Cardiac septum (tissue), 1 donor: ENCODE measurements around the gene KXD1. TPM values are rescaled to one million over a fixed set of nuclear protein-coding genes. Genes with fewer than 3 reads are reported as not detected.
"Not testable (repeated sequence)": the region's sequence is repeated elsewhere in the genome, so short reads cannot be mapped to it uniquely, and the experiment has no call there.

ENCODE experiments used
- DNase-seq: peaks from one replicate; pipeline ENCODE4 v3.0.0-alpha.2; 2020; ENCODE audit warnings: low spot score
- intact Hi-C: fragments of 100-400 bp; cut with DNase I; formaldehyde crosslinking; loops from one replicate; pipeline ENCODE4 v1.14.0; 2022
- long read RNA-seq: library from polyadenylated mRNA; unstranded; transcript quantifications from one replicate; pipeline ENCODE4 v2.0.0, GENCODE V29; 2021
- total RNA-seq: library from RNA; stranded (reverse); fragmentation: NEBNext Ultra II Directional; extraction: Animal tissue kit (Norgen Biotek cat#: 25700); gene quantifications from one replicate; pipeline ENCODE4 v1.2.1, GENCODE V29; 2021
- donor health status: DM: no; HTN: no; CAD: no.

KXD1 gene
- 59.6 TPM for total RNA-seq
- long read RNA-seq, transcript KXD1-201 (5 exons, 1,426 nt): major isoform, 51 of 67 reads
- long read RNA-seq, partial matches to known transcripts: 8 of 67 reads
- long read RNA-seq, other reads (novel, unspliced or antisense): 5 of 67 reads

DNA sequence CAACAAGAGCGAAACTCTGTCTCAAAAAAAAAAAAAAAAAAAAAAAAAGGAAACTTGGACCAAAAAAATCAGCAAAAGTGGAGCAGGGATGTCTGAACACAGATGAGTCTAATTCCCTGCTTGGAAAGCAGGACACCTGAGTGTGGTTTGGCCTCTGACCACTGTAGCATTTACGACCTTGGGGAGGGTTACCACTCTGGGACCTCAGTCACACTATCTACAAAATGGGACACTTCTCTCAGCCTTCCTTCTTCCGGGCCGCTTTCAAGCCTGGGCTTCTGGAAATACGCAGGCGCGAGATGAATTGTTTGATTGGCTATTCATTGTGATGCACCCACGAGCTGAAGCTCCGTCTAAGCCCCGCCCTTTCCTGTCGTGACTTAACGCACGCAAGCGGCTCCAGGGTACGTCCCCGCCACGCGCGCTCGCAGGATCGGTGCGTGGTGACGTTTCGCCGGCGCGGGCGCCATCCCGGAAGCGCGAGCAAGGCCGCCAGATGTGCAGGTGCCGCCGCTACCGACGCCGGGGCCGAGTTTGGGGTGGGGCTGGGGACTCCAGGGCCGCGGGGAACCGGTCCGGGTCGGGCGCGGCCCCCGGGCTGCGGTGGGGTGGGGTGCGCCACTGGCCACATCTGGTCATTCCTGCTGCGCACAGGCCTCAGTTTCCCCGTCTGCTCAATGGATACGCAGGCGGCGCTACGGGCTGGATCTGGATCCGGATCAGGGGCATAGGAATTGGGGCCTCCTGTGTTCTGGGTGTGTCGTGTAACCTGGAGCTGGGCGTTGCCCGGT is at the start of gene KXD1:
Gene KXD1 (plus strand): TSS at position 460 of the 791 bp plus-strand sequence. CDS start 4,187 bp downstream, outside the sequence.
- DNase-seq: peak; percentile 99
- intact Hi-C loops: loop anchor here (1.0 to 5.0 kb wide), 2 partner anchors 14 to 35 kb away; partner anchors contain the start of genes ELL and UBA52

DNA sequence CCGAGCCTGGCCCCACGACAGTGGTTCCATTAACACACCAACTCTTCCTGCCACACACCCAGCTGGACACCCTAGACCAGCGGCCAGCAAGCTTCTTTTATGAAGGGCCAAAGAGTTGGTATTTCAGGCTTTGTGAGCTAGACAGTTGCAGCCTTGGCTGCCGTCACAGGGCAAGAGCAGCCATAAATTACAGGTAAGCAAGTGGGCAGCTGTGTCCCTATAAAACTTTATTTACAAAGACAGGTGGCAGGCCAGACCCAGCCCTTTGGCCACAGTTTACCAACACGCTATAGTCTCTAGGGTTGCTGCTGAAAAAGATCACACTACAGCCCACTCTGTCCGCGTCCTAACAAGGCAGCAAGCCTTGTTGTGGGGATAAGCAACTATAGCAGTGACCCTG is 49.1 kb upstream of the KXD1 start:
- intact Hi-C loops: loop anchor here (5.0 kb wide), 1 partner anchor 41 kb away; no protein-coding TSS in a partner anchor
- no peak for DNase-seq

GRCh38 chr19:18510216-18510615 is 47.5 kb upstream of the KXD1 start:
- DNase-seq: no peak
- intact Hi-C loops: no loop called here

- peak; percentile 86 for DNase-seq
- intact Hi-C loops: no loop called here
Measured at GRCh38 chr19:18513868-18514267, 43.8 kb upstream of the KXD1 start.

DNA sequence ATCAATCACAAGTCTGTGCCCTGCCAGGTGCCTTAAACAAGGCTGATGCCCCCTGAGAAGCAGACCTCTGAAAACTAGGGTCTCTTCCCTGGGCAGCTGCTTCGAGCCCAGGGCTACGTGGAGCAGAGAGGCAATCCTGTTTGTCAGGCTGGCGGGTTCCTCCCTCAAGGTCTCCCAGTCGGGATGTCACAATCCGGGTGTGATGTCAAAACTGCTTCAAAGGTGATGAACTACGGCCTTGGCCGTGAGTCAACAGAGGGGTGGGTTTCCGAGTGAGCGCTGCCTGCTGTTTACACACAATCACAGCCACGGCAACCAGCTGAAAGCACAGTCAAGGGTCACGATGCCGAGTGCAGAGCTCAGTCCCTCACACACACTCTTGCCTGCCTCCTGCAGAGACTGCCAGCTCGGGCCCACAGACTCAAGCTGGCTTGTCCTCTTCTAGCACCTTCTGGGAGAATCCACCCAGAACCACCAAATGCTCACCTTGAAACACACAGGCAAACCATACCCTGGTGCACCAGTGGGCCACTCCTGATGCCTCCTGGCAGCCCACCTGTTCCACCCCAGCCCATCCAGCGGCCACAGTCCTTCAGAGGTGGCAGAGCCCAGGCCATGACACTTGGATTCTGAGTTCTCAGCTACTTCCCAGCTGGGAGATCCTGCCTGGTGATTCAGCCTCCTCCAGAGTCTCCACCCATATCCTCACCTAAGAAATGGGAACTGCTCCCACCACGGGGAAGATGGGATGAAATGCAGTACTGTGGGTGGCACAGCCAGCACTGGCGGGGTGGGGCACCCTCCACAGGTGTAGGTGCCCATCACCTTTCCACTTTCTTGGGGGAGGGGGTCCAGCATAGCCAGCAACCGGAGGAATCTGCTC is 42.6 kb upstream of the KXD1 start:
- DNase-seq: peak; percentile 93
- intact Hi-C loops: no loop called here

GRCh38 chr19:18515959-18516358 is 41.7 kb upstream of the KXD1 start:
- no peak for DNase-seq
- intact Hi-C loops: no loop called here

- intact Hi-C loops: no loop called here
- DNase-seq: no peak
Measured at GRCh38 chr19:18517606-18518005, 40.1 kb upstream of the KXD1 start.

DNA sequence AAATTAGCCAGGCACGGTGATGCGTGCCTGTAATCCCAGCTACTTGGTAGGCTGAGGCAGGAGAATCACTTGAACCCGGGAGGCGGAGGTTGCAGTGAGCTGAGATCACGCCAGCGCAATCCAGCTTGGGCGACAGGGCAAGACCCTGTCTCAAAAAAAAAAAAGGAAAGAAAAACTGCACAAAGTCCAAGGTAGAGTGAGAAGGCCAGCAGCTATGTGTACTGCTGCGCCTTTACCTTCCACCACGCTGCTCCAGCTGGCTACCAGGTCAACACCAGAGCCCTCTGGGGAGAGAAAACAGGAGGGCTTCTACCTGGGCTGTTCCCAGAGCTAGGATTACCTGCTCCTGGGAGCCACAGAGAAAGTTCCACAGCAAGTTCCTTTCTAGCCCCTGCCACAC is 39.0 kb upstream of the KXD1 start:
- no peak for DNase-seq
- intact Hi-C loops: no loop called here

DNA sequence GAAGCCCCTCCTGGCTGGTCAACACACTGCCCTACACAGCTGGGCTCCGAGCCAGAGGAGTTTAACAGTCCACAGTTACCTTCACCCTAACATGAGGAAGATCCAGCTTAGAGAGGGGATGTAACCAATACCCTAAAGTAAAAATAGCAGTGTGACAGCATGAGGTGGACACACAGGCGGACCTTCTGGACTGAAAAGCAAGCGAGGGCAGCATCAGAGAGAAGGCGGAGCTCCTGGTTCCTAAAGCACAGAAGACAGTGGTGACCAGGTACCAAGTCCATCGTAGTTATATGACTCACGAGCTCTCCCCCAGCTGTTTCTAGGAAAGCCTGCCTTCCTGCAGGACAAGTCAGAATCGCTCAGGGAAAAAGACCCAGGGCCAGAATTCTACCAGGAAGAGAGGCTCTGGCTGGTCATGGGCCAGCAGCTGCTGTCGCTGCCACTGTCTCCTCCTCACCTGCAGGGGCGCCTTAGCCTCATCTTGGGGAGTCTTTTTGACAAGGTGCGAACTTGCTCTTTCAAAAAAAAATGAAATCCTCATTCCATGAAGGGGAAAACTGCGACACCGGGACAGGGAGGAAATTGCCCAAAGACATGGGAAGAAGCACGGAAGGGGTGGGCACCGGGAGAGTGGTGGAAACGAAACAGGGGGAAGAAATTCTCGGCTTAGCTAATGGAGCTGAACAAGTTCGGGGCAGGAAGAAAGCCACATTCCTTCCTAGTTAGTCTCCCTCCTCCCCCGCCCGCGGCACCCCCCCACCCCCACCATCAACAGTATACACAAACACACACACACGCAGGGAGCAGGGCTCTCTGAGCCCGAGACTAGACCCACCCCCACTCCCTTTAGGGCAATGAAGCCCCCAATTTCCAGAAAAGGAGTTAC is 37.5 kb upstream of the KXD1 start:
- intact Hi-C loops: loop anchor here (5.0 kb wide), 2 partner anchors 37 to 43 kb away; partner anchors contain the start of gene KXD1
- DNase-seq: no peak

DNA sequence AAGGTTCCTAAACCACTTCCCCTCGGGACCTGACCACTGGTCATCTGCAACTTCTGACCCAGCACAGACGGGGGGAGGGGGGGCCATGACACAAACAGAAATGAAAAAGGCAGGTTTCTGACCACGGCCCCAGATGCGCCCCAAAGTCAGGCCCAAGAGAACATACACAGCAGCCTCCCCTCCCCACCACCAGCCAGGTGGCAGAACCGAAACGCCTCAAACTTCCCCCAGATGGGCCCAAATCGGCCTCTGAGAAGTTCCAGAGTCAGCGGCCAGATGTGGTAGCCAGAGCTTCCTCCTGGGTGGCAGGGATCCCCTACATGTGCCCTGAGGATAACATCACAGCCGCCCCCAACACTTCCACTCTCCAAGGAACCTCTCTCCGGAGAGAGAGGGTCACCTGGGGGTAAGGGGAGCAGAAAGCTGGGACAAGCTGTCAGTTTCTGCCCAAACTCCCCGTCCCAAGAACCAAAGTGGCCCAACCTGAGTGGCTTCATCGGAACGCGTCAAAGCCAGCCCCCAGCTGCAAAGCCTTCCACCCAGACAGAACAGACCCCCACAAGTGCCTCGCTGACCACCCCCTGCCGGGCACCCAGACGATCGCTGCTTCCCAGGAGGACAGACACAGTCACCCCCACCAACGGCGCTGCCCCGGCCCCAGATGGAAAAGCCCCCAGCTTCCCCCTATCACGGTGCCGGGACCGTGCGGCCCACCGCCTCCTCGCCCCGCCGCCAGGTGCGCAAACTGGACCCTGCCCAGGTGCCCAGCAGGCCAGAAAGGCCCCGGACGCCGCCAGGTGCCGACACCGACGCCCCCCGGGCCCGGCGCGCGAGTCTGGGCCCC is 36.6 kb upstream of the KXD1 start:
- no peak for DNase-seq
- intact Hi-C loops: loop anchor here (5.0 kb wide), 2 partner anchors 36 to 44 kb away; partner anchors contain the start of gene KXD1

GRCh38 chr19:18521692-18522123 is 36.0 kb upstream of the KXD1 start, which contains the start of gene ELL:
TSS of gene ELL (minus strand) at chr19:18522070. CDS start at chr19:18522055, 15 bp downstream.
- DNase-seq: no peak
- intact Hi-C loops: loop anchor here (5.0 kb wide), 2 partner anchors 36 to 44 kb away; partner anchors contain the start of gene KXD1

- peak; percentile 100 for DNase-seq
- intact Hi-C loops: loop anchor here (5.0 kb wide), 2 partner anchors 35 to 45 kb away; partner anchors contain the start of gene KXD1
Measured at GRCh38 chr19:18522124-18522861, 35.4 kb upstream of the KXD1 start.

DNA sequence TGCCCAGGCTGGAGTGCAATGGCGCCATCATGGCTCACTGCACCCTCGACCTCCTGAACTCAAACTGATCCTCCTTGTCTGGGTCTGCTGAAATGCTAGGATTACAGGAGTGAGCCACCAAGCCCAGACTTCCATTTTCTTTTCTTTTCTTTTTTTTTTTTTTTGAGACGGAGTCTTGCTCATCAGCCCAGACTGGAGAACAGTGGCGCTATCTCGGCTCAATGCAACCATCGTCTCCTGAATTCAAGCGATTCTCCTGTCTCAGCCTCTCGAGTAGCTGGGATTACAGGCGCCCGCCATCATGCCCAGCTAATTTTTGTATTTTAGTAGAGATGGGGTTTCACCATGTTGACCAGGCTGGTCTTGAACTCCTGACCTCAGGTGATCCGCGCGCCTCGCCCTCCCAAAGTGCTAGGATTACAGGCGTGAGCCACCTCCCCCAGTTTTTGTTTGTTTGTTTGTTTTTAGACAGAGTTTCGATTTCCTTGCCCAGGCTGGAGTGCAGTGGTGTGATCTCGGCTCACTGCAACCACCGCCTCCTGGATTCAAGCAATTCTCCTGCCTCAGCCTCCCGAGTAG is 34.7 kb upstream of the KXD1 start:
- intact Hi-C loops: loop anchor here (5.0 kb wide), 2 partner anchors 34 to 46 kb away; partner anchors contain the start of gene KXD1
- DNase-seq: not testable (repeated sequence)

- intact Hi-C loops: loop anchor here (5.0 kb wide), 2 partner anchors 33 to 47 kb away; partner anchors contain the start of gene KXD1
- DNase-seq: no peak
Measured at GRCh38 chr19:18523841-18524240, 33.8 kb upstream of the KXD1 start.

DNA sequence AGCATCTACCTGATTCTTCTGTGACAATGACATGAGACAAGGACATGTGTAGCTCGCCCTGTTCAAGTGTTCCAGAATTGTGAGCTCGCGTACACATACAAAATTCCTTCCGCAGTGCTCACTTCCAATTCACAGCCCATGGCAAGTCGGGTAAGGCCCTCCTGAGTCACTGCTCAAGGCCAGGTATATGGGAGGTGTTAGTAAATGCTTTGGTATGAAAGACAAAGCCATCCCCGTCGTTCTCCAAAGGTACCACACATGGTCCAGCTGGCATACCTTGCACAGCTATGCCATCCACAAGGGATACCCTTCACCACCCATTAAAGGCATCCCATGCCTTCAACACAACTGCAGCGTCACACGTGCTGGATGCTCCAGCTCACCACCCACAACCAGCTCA is 31.4 kb upstream of the KXD1 start:
- DNase-seq: no peak
- intact Hi-C loops: no loop called here

GRCh38 chr19:18529782-18530181 is 27.9 kb upstream of the KXD1 start:
- intact Hi-C loops: no loop called here

DNA sequence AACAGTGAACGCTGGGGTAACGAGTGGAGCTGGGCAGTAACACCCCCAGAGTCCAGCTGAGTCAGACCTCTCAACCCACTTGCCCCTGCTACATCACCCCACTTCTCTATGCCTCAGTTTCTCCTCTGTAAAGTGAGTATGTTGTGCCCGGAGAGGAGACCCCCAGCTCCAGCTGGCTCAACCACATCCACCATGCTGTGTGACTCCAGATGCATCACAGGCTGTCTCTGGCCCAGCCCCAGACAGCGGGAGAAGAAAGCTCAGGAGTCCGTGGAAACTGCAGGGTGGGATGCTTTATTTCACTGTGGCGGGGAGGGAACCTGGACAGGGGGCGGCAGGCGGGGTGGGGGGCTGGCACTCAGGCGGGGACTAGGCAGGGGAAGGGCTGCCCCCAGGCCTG is 26.2 kb upstream of the KXD1 start:
- intact Hi-C loops: no loop called here
- no peak for DNase-seq

More at GRCh38 chr19:18529782-18530181, 27.9 kb upstream of the KXD1 start:
- DNase-seq: no peak
